ENCODE results near the gene COX15.

DNA sequence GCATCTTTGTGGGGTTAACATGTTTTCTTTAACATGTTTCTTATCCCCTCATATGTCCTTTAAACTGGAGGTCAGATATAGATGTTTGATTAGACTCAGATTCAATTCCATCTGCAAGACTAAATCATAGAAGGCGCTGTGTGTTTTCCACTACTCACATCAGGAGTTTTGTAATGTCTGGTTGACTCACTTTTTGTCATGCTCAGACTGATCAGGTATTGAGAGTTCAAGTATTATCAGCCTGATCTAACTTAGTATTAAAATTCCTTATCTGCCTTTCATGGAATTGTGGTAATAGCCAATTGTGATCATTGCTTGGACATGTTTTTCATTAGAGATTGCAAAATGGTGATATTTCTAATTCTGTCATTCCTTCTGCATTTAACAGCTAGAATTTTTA lies 42.5 kb downstream of the COX15 start:
- TF ChIP-seq, protein P1, sequence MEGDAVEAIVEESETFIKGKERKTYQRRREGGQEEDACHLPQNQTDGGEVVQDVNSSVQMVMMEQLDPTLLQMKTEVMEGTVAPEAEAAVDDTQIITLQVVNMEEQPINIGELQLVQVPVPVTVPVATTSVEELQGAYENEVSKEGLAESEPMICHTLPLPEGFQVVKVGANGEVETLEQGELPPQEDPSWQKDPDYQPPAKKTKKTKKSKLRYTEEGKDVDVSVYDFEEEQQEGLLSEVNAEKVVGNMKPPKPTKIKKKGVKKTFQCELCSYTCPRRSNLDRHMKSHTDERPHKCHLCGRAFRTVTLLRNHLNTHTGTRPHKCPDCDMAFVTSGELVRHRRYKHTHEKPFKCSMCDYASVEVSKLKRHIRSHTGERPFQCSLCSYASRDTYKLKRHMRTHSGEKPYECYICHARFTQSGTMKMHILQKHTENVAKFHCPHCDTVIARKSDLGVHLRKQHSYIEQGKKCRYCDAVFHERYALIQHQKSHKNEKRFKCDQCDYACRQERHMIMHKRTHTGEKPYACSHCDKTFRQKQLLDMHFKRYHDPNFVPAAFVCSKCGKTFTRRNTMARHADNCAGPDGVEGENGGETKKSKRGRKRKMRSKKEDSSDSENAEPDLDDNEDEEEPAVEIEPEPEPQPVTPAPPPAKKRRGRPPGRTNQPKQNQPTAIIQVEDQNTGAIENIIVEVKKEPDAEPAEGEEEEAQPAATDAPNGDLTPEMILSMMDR (IDR thresholded peaks at IDR 0.05; ENCODE audit: extremely low read depth in 1 of 2, insufficient read depth in 1 of 2, low read depth in 1 of 2, low read length in 2 of 2): no peak
- TF ChIP-seq EZH2 (IDR thresholded peaks at IDR 0.05; ENCODE audit: borderline replicate concordance, low read depth, low read length, severe bottlenecking): no peak
- TF ChIP-seq, protein P2, sequence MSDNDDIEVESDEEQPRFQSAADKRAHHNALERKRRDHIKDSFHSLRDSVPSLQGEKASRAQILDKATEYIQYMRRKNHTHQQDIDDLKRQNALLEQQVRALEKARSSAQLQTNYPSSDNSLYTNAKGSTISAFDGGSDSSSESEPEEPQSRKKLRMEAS (IDR thresholded peaks at IDR 0.05; ENCODE audit: insufficient read depth, insufficient read length): no peak
- no peak for TF ChIP-seq GATA2 (IDR thresholded peaks at IDR 0.05; ENCODE audit: insufficient read depth, insufficient read length, low read depth, low read length)
- no peak for TF ChIP-seq POLR2A (IDR thresholded peaks at IDR 0.05; ENCODE audit: low read depth, low read length)
- TF ChIP-seq POLR2AphosphoS5 (IDR thresholded peaks at IDR 0.05; ENCODE audit: insufficient read depth, low read depth, low read length): no peak
- no peak for TF ChIP-seq MYC (IDR thresholded peaks at IDR 0.05; ENCODE audit: low read depth, low read length)
- no peak for TF ChIP-seq JUN (IDR thresholded peaks at IDR 0.05; ENCODE audit: borderline replicate concordance, insufficient read depth, insufficient read length, low read depth)
- no peak for TF ChIP-seq FOS (IDR thresholded peaks at IDR 0.05; ENCODE audit: borderline replicate concordance, insufficient read depth, low read length)
